Glutamatergic neuron (in vitro differentiated cells): ENCODE data around the gene NXF1. TPM values are rescaled to one million over a fixed set of nuclear protein-coding genes. Genes with fewer than 3 reads are reported as not detected.
"Not testable (repeated sequence)": the region's sequence is repeated elsewhere in the genome, so short reads cannot be mapped to it uniquely, and the experiment has no call there.

ENCODE experiments used
- DNase-seq: peaks from one replicate; pipeline ENCODE4 v3.0.0; 2022
- H3K27ac Mint-ChIP-seq: one replicate; pipeline ENCODE4 v1.8.0; 2020; ENCODE audit warnings: mild to moderate bottlenecking, mixed read lengths, inconsistent platforms; ENCODE audit not compliant: unreplicated experiment
- H3K27me3 Mint-ChIP-seq: one replicate; pipeline ENCODE4 v1.8.0; 2020; ENCODE audit warnings: mild to moderate bottlenecking, moderate library complexity, mixed read lengths, inconsistent platforms; ENCODE audit not compliant: unreplicated experiment
- H3K36me3 Mint-ChIP-seq: one replicate; pipeline ENCODE4 v1.8.0; 2020; ENCODE audit warnings: mild to moderate bottlenecking, mixed read lengths, inconsistent platforms; ENCODE audit not compliant: unreplicated experiment
- H3K4me1 Mint-ChIP-seq: one replicate; pipeline ENCODE4 v1.8.0; 2020; ENCODE audit warnings: mild to moderate bottlenecking, low read depth, mixed read lengths, inconsistent platforms; ENCODE audit not compliant: unreplicated experiment
- H3K4me3 Mint-ChIP-seq: one replicate; pipeline ENCODE4 v1.8.0; 2020; ENCODE audit warnings: mild to moderate bottlenecking, mixed read lengths, inconsistent platforms; ENCODE audit not compliant: unreplicated experiment
- H3K9me3 Mint-ChIP-seq: one replicate; pipeline ENCODE4 v1.8.0; 2020; ENCODE audit warnings: mild to moderate bottlenecking, moderate library complexity, mixed read lengths, inconsistent platforms; ENCODE audit not compliant: unreplicated experiment
- CTCF ChIP-seq: fragments of 200-600 bp; sonication (generic); IDR thresholded peaks from one replicate; pipeline ENCODE4 v1.5.0; 2021; ENCODE audit not compliant: partially characterized antibody, unreplicated experiment
- total RNA-seq: library from RNA; stranded (reverse); fragmentation: NEBNext Ultra II Directional; extraction: Animal tissue kit (Norgen Biotek cat#: 25700); gene quantifications from one replicate; pipeline ENCODE4 v1.2.1, GENCODE V29; 2021; ENCODE audit not compliant: unreplicated experiment

The NXF1 gene
- total RNA-seq, 1 donor from 2014 or later: 104 TPM

- no peaks in the 10 kb centered on the region for H3K4me1 Mint-ChIP-seq
- no peak for TF ChIP-seq CTCF
- no peaks in the 10 kb centered on the region for H3K36me3 Mint-ChIP-seq
- H3K4me3 Mint-ChIP-seq: no peak overlapping the region
- peak overlapping the region; percentile 30 for H3K27ac Mint-ChIP-seq
- peaks cover 11% of the 10 kb centered on the region for H3K27me3 Mint-ChIP-seq
- DNase-seq: no peak
- peaks cover 10% of the 10 kb centered on the region for H3K9me3 Mint-ChIP-seq
These were observed 38.9 kb upstream of the NXF1 start for GRCh38 chr11:62844154-62844553.

- TF ChIP-seq CTCF: no peak
- Mint-ChIP-seq H3K36me3 (no peaks in the 10 kb centered on the region), H3K9me3 (peaks cover 15% of the 10 kb centered on the region), H3K27ac (peak overlapping the region; percentile 30), H3K27me3 (peaks cover 14% of the 10 kb centered on the region), H3K4me1 (peaks cover 2% of the 10 kb centered on the region), H3K4me3 (no peak overlapping the region)
- DNase-seq: no peak
These were observed 38.2 kb upstream of the NXF1 start for GRCh38 chr11:62843466-62843865.

- not testable (repeated sequence) for H3K36me3 Mint-ChIP-seq, H3K27ac Mint-ChIP-seq, H3K4me3 Mint-ChIP-seq, H3K4me1 Mint-ChIP-seq, DNase-seq
- Mint-ChIP-seq H3K27me3 (peaks cover 14% of the 10 kb centered on the region), H3K9me3 (peaks cover 15% of the 10 kb centered on the region)
These were observed 37.7 kb upstream of the NXF1 start for GRCh38 chr11:62842891-62843290.

DNA sequence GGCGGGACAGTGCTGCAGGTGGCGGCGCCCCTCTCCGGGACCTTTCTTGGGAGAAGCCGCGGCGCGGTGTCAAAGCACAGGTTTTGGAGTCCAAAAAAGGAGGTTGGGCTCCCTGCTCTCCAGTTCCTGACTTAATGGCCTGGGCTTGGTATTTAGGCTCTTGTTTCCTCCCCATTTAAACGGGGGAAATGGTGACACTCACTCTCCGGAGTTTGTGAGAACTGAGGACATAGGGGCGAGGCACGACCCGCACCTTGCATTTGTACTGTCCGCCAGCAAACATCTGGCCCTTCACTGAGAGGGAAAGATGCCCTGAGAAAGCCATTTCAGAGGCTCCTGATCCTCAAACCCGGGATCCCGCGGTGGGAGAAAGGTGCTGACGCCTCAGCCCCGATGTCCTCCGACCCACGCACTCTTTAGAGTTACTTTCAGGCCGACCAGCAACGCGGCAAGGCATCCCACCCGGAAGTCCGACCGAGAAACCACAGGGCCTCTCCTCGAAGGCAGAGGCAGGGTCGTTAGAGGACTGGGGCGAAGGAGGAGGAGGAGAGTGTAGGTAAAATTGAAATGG, 37.0 kb upstream of the NXF1 start:
- Mint-ChIP-seq H3K27me3 (peaks cover 14% of the 10 kb centered on the region), H3K9me3 (peaks cover 15% of the 10 kb centered on the region), H3K36me3 (no peaks in the 10 kb centered on the region), H3K27ac (no peak overlapping the region), H3K4me3 (no peak overlapping the region), H3K4me1 (peaks cover 2% of the 10 kb centered on the region)
- TF ChIP-seq CTCF: no peak
- peak; percentile 38 for DNase-seq

- Mint-ChIP-seq H3K4me3 (no peak overlapping the region), H3K9me3 (peaks cover 17% of the 10 kb centered on the region), H3K36me3 (peaks cover 1% of the 10 kb centered on the region), H3K4me1 (peaks cover 2% of the 10 kb centered on the region), H3K27me3 (peaks cover 14% of the 10 kb centered on the region), H3K27ac (no peak overlapping the region)
- DNase-seq: peak; percentile 79
- no peak for TF ChIP-seq CTCF
These were observed 36.3 kb upstream of the NXF1 start for GRCh38 chr11:62841361-62842170.

- Mint-ChIP-seq H3K9me3 (peaks cover 18% of the 10 kb centered on the region), H3K27me3 (peaks cover 14% of the 10 kb centered on the region)
- H3K4me3 Mint-ChIP-seq, H3K36me3 Mint-ChIP-seq, H3K4me1 Mint-ChIP-seq, H3K27ac Mint-ChIP-seq: not testable (repeated sequence)
- DNase-seq: peak; percentile 55
These were observed 35.6 kb upstream of the NXF1 start for GRCh38 chr11:62840721-62841360.
